GM19395 (cell line): ENCODE results near the gene CRCP.
"Not testable (repeated sequence)": the region's sequence is repeated elsewhere in the genome, so short reads cannot be mapped to it uniquely, and the experiment has no call there.

ENCODE experiments used
- ATAC-seq: cut with Tn5 transposase; IDR thresholded peaks from one replicate; pipeline ENCODE4 v1.9.1; 2021; ENCODE audit warnings: mild to moderate bottlenecking, moderate library complexity; ENCODE audit not compliant: unreplicated experiment

Gene CRCP

DNA sequence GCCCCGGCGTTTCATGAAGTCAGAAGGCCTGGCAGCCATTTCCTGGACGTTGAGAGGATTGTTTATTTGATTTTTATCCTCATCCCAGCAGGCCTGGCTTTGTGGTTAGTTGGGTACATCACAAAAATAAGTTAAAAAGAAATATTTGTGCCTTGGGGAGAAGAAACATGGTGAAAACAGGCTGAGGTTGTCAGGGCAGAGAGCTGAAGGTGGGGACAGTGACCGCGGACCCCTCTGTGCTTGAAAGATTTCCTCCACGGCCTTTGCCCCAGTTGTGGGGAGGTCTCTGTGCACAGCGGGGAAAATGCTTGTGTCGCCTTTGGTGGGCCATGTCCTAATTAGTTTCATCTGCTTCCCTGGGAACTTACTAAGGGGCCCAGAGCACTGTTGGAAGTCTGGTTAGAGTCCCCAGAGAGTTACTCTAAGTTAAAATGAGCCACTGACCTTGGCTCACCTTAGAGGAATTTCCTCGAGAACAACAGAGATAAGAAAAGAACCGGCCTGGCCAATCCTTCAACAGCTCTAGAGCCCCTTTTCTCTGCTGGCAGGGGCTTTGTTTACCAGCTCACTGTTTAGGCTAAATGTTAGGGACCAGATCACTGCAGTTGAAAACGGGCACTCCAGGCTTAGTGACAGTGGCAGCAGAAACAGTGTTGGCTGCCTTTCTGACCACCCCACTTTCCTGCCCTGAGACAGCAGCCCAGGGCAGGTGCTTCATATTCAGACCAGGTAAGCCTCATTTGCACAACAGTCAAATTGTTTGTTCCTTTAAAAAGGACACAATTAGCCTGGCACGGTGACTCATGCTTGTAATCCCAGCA lies 37.9 kb downstream of the CRCP start:
- ATAC-seq = no peak

DNA sequence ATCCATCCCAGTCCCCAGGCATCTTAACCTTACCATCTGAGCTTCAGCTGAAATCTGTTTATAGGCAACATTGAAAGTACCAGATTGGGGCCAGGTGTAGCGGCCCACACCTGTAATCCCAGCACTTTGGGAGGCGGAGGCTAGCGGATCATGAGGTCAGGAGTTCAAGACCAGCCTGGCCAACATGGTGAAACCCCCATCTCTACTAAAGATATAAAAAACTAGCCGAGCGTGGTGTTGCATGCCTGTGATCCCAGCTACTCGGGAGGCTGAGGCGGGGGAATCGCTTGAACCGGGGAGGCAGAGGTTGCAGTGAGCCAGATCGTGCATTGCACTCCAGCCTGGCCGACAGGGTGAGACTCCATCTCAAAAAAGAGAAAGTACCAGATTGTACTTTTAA lies 39.0 kb downstream of the CRCP start:
- no peak for ATAC-seq

DNA sequence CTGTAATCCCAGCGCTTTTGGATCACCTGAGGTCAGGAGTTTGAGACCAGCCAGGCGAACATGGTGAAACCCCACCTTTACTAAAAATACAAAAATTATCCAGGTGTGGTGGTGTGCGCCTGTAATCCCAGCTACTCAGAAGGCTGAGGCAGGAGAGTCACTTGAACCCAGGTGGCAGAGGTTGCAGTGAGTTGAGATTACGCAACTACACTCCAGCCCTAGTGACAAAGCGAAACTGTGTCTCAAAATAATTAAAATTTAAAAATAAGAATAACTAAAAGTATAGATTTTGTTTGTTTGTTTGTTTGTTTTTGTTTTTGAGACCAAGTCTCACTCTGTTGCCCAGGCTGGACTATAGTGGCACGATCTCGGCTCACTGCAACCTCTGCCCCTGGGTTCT lies 41.4 kb downstream of the CRCP start:
- ATAC-seq = not testable (repeated sequence)

DNA sequence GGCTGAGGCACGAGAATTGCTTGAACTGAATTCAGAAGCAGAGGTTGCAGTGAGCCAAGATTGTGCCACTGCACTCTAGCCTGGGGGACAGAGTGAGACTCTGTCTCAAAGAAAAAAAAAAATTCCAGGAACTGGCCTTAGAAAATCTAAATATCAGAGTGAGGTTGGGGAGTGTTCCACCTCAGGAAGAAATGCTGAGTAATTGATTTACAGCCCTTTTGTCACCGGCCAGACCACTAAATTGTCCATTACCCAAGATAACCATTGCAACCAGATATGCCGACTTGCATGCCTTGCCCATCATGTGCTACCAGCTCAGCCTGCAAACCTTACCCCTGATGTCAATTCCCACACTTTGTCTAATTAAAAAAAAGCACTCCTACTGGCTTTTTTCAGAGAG lies 42.4 kb downstream of the CRCP start:
- no peak for ATAC-seq

DNA sequence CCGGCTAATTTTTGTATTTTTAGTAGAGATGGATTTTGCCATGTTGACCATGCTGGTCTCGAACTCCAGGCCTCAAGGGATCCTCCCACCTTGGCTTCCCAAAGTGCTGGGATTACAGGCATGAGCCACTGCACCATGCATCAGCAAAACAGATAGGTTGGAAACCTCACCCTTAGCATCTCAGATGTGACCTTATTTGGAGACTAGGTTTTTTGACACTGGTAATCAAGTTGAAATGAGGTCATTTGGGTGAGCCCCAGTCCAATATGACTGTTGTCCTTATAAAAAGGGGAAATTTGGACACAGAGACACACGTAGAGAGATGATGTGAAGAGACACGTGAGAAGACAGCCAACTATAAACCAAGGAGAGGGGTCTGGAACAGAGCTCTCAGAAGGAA lies 48.0 kb downstream of the CRCP start:
- no peak for ATAC-seq

DNA sequence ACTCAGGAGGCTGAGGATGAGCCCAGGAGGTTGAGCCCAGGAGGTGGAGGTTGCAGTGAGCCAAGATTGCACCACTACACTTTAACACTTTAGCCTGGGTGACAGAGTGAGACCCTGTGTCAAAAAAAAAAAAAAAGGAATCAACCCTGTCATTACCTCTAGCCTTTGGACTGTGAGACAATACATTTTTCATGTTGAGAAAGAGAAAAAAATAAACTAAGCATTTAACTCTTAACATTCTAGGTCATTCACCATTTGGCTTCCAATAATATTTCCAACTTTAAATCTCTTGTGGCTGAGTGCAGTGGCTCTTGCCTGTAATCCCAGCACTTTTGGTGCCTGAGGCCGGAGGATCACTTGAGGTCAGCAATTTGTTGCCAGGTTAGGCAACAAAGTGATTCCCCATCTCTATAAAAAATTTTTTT lies 48.6 kb downstream of the CRCP start:
- ATAC-seq = no peak

DNA sequence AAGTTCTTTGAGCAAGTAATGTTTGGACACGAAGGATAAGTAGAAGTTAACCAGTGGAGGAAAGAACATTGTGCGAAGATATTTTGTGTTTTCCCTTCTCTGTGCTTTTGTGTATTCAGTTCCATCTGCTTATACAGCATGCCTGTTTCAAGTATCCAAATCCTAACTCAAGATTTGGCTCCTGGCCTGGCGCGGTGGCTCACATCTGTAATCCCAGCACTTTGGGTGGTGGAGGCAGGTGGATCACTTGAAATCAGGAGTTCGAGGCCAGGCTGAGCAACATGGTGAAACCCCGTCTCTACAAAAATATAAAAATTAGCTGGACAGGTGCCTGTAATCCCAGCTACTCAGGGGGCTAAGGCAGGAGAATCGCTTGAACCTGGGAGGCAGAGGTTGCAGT lies 49.7 kb downstream of the CRCP start:
- ATAC-seq = no peak

DNA sequence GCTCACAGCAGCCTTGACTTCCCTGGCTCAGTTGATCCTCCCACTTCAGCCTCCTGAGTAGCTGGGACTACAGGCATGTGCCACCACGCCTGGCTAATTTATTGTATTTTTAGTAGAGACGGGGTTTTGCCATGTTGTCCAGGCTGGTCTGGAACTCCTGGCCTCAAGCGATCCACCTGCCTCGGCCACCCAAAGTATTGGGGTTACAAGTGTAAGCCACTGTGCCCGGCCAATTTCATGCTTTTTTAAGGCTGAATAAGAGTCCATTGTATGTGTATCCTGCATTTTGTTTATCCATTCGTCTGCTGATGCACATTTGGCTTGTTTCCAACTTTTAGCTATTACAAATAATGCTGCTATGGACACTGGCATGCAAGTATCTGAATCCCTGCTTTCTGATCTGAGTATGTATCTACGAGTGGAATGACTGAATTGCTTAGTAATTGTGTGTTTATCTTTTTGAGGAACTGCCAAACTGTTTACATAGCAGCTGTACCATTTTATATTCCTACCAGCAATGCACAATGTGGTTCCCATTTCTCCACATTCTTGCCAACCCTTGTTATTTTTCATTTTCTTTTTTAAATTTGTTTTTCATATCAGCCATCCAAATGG lies 53.2 kb downstream of the CRCP start:
- no peak for ATAC-seq

DNA sequence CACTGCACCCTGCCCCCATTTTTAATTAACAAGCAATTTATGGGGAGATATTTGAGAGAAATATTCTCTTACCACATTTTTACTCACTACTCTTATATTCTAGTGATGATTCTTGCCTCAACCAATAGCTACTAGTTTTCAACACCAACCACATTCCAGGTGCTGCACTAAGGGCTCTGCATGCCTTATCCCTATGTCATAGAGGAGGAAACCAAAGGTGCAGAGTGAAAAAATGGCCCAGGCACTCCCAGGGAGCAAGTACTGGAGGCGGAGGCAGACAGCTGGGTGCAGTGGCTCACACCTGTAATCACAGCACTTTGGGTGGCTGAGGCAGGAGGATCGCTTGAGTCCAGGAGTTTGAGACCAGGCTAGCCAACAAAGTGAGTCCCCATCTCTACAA lies 55.0 kb downstream of the CRCP start:
- ATAC-seq = no peak

DNA sequence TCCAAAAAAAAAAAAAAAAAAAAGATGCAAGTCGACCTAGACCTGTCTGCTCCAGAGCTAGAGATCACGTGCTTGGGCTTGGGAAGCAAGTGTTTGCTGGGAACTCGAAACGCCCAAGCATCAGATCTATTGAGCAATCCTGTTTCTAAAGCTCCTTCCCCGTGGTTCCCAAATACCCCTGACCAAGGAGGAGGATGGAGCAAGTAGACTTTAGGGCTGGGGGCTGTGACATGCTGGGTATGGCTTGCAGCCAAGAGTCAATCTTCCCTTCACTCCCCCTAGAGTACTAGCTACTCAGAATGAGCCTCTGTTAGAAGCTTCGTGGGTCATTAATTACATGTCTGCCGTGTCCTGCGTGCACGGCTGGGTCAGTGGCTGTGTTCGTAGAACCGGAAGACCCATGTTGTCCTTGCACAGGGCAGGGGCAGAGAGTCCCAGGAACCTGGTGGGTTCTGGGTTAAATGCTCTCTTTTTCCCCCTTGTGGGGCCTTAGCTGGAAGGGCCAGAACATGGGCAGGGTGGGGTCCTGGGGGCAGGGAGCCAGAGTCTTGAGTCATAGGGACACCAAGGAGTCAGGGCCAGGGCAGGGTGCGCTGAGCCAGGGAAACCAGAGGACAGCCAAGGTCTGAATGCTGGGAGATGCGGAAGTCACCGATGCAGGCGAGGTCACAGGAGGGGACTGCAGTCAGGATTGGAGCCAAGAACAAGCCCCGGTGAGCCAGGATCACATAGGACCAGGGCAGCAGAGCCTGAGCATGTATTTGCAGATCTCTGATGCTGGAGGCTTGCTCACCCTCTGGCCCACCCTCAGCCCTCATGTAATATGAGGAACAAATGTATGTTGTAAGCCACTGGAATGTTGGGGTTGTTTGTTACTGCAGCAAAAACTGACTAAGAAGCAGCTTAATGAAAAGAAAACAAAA lies 55.9 kb downstream of the CRCP start:
- no peak for ATAC-seq

DNA sequence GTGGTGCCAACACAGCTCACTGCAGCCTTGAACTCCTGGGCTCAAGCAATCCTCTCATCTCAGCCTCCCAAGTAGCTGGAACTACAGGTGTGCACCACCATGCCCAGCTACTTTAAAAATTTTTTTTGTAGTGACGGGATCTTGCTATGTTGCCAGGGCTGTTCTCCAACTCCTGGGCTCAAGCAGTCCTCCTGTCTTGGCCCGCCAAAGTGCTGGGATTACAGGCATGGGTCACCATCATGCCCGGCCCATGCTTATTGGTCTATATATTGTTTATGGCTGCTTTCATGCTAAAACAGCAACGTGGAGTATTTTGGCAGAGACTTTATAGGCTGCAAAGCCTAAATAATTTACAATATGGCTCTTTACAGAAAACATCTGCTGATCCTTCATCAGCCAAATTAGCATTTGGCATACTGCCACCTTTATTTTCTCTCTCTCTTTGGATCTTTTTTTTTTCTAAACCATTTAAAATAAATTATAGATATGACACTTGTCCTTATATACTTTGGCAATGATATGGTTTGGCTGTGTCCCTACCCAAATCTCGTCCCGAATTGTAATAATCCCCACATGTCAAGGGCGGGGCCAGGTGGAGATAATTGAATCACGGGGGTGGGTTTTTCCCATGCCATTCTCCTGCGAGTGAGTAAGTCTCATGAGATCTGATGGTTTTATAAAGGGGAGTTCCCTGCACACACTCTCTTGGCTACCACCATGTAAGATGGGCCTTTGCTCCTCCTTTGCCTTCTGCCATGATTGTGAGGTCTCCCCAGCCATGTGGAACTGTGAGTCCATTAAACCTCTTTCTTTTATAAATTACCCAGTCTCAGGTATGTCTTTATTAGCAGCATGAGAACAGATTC lies 58.1 kb downstream of the CRCP start:
- ATAC-seq = not testable (repeated sequence)

DNA sequence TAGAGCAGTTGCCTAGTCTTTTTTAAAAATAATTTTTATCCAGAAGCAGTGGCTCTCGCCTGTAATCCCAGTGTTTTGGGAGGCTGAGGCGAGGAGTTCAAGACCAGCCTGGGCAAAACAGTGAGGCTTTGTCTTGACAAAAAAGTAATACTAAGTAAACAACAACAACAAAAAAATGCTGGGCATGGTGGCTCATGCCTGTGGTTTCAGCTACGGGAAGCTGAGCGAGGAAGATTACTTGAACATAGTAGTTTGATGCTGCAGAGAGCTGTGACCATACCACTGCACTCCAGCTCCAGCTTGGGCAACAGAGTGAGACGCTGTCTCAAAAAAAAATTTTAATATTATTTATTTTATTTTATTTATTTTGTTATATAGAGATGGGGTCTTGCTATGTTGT lies 59.2 kb downstream of the CRCP start:
- no peak for ATAC-seq

DNA sequence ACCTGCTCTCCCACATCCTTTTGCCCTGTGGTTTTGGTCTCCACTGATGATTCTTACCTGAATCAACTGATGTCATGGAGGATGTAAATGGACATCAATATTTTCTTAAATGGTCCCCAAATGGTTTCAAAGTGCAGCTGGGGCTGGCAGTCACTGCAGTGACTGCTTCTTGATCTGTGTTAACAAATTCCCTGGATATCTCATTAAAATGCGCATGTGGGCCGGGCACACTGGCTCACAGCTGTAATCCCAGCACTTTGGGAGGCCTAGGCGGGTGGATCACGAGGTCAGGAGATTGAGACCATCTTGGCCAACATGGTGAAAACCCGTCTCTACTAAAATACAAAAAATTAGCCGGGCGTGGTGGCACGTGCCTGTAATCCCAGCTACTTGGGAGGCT lies 60.4 kb downstream of the CRCP start:
- ATAC-seq = not testable (repeated sequence)

DNA sequence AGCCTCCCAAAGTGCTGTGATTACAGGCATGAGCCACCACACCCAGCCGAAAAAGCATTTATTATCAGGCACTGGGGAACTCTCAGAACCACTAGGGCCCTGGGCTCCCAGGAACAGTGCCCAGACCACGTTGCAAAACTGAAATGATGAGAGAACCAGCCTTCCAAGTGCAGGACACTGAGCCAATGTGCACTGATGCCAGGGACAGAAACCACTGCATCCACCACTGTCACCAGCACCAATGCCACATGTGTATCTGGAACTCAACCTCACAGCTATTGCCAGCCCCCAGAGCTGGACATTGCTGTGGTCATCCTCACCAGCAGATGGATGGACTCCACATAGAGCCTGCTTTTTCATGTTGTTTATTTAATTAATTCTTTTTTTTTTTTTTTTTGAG lies 62.3 kb downstream of the CRCP start:
- no peak for ATAC-seq

DNA sequence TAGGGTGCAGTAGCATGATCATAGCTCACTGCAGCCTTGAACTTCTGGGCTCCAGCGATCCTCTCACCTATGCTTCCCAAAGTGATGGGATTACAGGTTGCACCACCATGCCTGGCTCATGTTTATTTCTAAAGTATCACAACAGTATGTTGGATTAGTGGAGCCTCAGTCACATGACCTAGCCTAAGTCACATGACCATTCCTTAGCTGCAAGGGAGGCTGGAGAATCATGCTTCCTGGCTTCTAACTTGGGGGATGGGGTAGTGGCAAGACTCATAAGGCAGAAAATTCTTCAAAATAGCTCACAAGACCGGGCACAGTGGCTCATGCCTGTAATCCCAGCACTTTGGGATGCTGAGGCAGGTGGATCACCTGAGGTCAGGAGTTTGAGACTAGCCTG lies 63.6 kb downstream of the CRCP start:
- no peak for ATAC-seq

DNA sequence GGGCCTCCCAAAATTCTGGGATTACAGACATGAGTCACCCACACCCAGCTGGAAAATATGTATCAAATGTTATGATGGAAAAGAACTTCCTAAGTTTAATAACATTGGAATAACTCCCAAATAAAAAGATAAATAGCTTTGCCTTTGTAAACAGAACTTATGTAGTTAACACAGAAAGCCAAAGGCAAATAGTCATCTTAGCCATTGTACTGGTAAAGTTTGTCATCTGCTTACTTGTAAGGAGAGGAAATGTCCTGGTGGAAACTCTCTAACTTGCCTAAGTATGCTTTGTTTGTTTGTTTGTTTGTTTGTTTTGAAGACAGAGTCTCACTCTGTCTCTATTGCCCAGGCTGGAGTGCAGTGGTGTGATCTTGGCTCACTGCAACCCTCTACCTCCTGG lies 66.7 kb downstream of the CRCP start:
- ATAC-seq = no peak

DNA sequence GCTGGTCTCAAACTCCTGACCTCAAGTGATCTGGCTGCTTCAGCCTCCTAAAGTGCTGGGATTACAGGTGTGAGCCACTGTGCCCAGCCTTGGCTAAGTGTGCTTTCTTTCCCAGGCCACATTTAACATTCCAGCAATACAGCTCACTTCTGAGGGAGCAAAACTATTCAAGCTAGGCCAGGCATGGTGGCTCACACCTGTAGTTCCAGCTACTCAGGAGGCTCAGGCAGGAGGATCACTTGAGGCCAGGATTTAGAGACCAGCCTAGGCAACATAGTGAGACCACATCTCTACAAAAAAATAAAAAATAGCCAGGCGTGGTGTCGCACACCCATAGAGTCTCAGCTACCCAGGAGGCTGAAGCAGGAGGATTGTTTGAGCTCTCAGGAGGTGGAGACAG lies 67.2 kb downstream of the CRCP start:
- ATAC-seq = no peak

DNA sequence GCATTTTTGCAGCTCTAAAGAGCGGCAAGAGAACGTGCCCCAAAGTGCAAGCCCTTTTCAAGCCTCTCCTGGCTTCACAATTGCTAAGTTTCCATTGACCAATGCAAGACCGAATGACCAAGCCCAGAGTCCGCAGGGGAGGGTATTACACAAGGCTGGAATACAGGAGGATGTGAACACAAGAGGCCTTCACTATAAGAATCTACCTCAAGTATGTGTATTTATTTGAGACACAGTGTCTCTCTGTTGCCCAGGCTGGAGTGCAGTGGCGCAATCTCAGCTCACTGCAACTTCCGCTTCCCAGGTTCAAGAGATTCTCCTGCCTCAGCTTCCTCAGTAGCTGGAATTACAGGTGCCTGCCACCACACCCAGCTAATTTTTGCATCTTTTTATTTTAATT lies 68.3 kb downstream of the CRCP start:
- no peak for ATAC-seq

DNA sequence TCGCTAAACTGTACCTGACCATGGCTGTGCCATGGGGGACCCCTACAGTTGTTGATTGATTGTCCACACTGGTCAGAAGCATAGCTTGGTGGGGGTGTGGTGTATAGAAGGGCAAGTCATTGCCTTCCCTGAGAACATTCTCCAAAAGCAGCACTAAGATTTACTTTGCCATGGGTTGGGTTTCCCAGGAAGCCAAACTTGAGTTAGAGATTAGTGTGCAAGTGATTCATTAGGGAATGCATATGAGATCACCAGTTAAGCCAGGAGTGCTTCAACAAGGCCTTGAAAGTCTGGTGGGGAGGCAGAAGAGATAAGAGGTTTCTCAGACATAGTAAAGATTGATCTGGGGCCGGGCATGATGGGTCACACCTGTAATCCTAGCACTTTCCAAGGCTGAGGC lies 69.1 kb downstream of the CRCP start:
- no peak for ATAC-seq

DNA sequence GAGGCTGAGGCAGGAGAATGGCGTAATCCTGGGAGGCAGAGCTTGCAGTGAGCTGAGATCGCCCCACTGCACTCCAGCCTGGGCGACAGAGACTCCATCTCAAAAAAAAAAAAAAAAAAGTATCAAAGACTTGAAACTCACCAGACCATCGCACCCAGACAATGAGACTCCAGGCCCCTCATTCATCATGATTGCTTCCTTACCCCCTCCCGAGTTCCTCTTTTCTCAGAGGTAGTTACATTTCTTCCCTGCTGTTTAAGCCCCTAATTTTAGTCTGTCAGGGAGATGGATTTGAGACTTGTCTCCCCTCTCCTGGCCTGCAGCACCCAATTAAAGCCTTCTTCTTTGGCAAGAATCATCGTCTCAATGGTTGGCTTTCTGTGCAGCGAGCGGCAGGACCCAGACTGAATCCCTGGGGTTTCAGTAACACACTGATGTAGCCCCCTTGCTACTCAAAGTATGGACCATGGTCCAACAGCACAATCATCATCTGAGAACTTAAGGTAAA lies 71.1 kb downstream of the CRCP start:
- ATAC-seq = no peak

DNA sequence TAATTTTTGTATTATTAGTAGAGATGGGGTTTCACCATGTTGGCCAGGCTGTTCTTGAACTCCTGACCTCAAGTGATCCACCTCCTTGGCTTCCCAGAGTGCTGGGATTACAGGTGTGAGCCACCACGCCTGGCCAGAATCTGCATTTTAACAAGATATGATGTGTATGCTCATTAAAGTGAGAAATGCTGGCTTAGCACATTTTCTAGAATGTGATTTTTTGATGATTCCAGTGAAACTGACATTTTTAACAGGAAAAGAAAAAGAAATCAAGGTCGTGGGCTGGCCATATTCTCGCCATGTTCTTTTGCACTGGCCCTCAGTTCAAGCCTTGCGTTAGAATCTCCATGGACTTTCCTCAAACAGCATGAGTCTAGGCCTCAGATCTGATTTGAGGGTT lies 72.3 kb downstream of the CRCP start:
- no peak for ATAC-seq
